Measurements from ENCODE around the gene CD99.

Gene CD99

GRCh38 chrX:2784026-2784425 is 92.9 kb downstream of the CD99 start:
- TF ChIP-seq CTCF (IDR thresholded peaks at IDR 0.05) = no peak

GRCh38 chrX:2785538-2785937 is 94.4 kb downstream of the CD99 start:
- TF ChIP-seq CTCF (IDR thresholded peaks at IDR 0.05) = no peak

DNA sequence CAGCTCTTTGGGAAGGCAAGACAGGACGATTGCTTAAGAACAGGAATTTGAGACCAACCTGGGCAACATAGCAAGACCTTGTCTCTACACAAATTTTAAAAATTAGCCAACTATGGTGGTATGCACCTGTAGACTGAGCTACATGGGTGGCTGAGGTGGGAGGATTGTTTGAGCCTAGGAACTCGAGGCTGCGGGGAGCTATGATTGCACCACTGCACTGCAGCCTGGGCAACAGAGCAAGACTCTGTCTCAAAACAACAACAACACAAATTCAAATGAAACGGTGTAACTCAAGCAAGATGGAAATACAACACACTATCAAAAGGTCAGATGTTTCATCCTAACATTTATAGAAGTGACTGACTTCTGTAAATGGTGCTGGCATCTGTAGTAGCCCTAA is 97.9 kb downstream of the CD99 start:
- TF ChIP-seq CTCF (IDR thresholded peaks at IDR 0.05) = no peak

GRCh38 chrX:2789569-2789968 is 98.5 kb downstream of the CD99 start:
- TF ChIP-seq CTCF (IDR thresholded peaks at IDR 0.05) = no peak

All from LNCAP (cell line).